Stimulated activated naive CD8-positive, alpha-beta T cell treated with anti-CD3 and anti-CD28 coated beads, Interleukin-15, amount 100 ng/mL, for 72 hours (primary cell): ENCODE results near the gene THAP11.
"Not testable (repeated sequence)": the region's sequence is repeated elsewhere in the genome, so short reads cannot be mapped to it uniquely, and the experiment has no call there.

Experiments
- ATAC-seq: fragments of 150-1000 bp; cut with Tn5 transposase; 2 replicates; pipeline ENCODE4 v1.10.0; 2021; ENCODE audit warnings: mild to moderate bottlenecking, moderate library complexity
- DNase-seq, 2 donors: peaks; one replicate each; pipeline ENCODE4 v3.0.0; 2021 to 2022
- H3K27ac Mint-ChIP-seq, 2 donors: one replicate each; pipeline ENCODE4 v1.8.0; 2022; ENCODE audit warnings: mild to moderate bottlenecking in 2 of 2, mixed read lengths in 2 of 2, moderate library complexity in 2 of 2
- H3K27me3 Mint-ChIP-seq: one replicate; pipeline ENCODE4 v1.8.0; 2022; ENCODE audit warnings: mixed read lengths
- H3K4me1 Mint-ChIP-seq: one replicate; pipeline ENCODE4 v1.8.0; 2022; ENCODE audit warnings: mild to moderate bottlenecking, mixed read lengths
- H3K4me3 Mint-ChIP-seq, 2 donors: one replicate each; pipeline ENCODE4 v1.8.0; 2022; ENCODE audit warnings: mild to moderate bottlenecking in 2 of 2, mixed read lengths in 2 of 2, moderate library complexity in 1 of 2
- H3K9me3 Mint-ChIP-seq, 2 donors: one replicate each; pipeline ENCODE4 v1.8.0; 2022; ENCODE audit warnings: mixed read lengths in 2 of 2

Gene THAP11

DNA sequence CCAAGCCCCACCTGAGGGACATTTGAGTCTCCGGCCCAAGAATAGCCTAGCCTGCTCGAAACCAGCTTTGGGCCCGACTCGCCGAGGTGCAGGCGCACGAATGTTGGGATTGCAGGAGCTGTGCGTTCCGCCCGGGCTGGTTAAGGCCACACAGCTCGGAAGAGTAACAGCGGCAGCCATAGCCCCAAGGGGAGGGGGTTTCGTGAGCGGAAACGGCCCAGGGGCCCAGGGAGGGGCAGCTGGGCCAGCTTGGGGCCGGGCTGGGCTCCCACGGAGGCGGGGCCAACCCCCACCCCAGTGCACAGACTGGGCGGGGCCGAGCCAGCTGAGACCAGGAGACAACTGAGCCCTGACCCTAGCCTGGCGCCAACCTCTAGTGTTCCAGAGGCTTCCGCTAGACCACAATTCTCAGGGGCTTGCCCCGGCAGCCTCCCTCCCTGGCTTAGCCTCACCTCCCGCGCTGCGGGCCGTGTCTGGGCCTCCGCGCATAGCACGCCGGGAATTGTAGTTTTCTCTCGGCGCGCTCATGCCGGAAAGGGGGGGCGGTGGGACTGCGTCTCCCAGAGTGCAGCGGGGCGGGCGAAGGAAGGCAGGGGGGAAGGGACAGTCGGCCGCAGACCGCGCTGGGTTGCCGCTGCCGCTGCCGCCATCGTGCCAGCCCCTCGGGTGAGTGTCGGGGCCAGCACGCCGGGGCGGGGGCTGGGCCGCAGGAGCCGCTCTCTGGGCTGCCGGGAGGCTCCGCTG lies 4.4 kb downstream of the THAP11 start, which contains the start of gene NUTF2:
Gene NUTF2, plus strand, starts transcription at position 614 of the 744 bp plus-strand sequence. CDS start 18,198 bp downstream, outside the sequence.
- Mint-ChIP-seq H3K9me3 (no peaks in the 10 kb centered on the region), H3K27me3 (no peaks in the 10 kb centered on the region), H3K27ac (peak within 1 kb of the TSS; percentile 93 to 97), H3K4me3 (peak within 1 kb of the TSS; percentile 90 to 94), H3K4me1 (peaks cover 59% of the 10 kb centered on the region)
- peak; percentile 80 for ATAC-seq
- DNase-seq = peak; percentile 97 to 98

DNA sequence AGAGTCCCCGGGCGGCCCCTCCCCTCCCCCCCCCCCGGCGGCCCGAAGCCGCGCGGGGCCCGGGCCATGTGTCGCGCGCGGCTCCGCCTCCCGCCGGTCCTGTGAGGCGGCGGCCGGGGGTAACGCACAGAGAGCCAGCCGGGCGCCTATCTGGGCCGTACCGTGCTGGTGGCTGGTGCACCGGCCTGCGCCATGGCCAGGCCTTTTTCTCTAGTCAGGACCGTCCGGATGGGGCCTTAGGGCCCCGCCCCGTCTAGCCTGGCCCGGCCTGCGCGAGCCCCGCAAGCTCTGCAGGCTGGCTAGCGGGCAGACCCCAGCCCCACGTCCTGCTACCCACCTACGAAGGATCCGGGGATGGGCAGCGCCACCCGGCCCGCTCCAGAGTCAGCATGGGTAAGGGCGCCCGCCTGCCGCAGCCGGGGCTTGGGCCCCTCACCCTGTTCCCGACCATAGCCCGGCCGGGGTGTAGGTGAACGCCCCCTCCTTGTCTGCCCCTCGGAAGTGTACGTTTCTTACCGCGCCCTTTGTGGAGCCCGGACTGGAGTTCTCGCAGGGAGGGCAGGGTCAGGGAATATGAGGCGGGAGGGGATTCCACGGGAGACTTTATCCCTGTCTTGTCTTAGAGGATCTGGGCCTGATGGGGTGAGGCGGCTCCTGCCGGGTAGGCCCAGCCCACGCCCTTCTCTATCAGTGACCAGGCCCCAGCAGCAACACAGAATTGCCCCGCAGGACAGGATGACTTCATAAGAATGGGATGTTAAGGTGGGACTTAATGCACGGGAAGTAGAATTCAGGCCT lies 5.1 kb downstream of the THAP11 start, which contains the start of gene CENPT:
Gene CENPT, minus strand, starts transcription at position 630 of the 798 bp plus-strand sequence. CDS start 13,834 bp downstream, outside the sequence.
- ATAC-seq (peak; percentile 63), DNase-seq (no peak)
- Mint-ChIP-seq H3K4me3 (peak within 1 kb of the TSS; percentile 90 to 94), H3K9me3 (no peaks in the 10 kb centered on the region), H3K27me3 (no peaks in the 10 kb centered on the region), H3K4me1 (peaks cover 56% of the 10 kb centered on the region), H3K27ac (peak within 1 kb of the TSS; percentile 84 to 95)

GRCh38 chr16:67848118-67848517 lies 6.0 kb downstream of the THAP11 start:
- peaks cover 53% of the 10 kb centered on the region for H3K4me1 Mint-ChIP-seq
- H3K27ac Mint-ChIP-seq = peak overlapping the region in 1 of 2 donors; percentile 78
- H3K4me3 Mint-ChIP-seq = peak overlapping the region; percentile 90 to 92
- no peaks in the 10 kb centered on the region for H3K9me3 Mint-ChIP-seq
- ATAC-seq (no peak), DNase-seq (no peak)
- H3K27me3 Mint-ChIP-seq = no peaks in the 10 kb centered on the region

DNA sequence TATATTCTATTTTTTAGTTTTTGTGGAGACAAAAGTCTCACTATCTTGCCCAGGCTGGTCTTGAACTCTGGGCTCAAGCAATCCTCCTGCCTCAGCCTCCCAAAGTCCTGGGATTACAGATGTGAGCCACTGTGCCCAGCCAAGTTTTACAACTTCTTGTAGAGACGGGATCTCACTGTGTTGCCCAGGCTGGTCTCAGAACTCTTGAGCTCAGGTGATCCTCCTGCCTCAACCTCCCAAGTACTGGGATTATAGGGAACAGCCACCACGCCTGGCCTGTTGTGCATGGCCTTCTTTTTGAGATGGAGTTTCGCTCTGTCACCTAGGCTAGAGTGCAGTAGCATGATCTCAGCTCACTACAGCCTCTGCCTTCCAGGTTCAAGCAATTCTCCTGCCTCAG lies 11.6 kb downstream of the THAP11 start:
- Mint-ChIP-seq H3K27me3 (no peaks in the 10 kb centered on the region), H3K9me3 (no peaks in the 10 kb centered on the region), H3K27ac (peak overlapping the region; percentile 8 to 86), H3K4me3 (no peak overlapping the region), H3K4me1 (peaks cover 49% of the 10 kb centered on the region)
- DNase-seq (no peak), ATAC-seq (no peak)

- H3K27ac Mint-ChIP-seq = no peak overlapping the region
- H3K27me3 Mint-ChIP-seq = no peaks in the 10 kb centered on the region
- H3K4me3 Mint-ChIP-seq = no peak overlapping the region
Observed at GRCh38 chr16:67855789-67856188, 13.7 kb downstream of the THAP11 start.

GRCh38 chr16:67856927-67857546 lies 14.9 kb downstream of the THAP11 start:
- Mint-ChIP-seq H3K9me3 (no peaks in the 10 kb centered on the region), H3K4me3 (no peak overlapping the region), H3K4me1 (peaks cover 39% of the 10 kb centered on the region), H3K27me3 (no peaks in the 10 kb centered on the region), H3K27ac (peak overlapping the region; percentile 59 to 88)
- ATAC-seq (no peak), DNase-seq (no peak)

More at GRCh38 chr16:67855789-67856188, 13.7 kb downstream of the THAP11 start:
- ATAC-seq (no peak), DNase-seq (no peak)
- Mint-ChIP-seq H3K9me3 (no peaks in the 10 kb centered on the region), H3K4me1 (peaks cover 39% of the 10 kb centered on the region)

- H3K27ac Mint-ChIP-seq = peak overlapping the region in 1 of 2 donors; percentile 59
- no peaks in the 10 kb centered on the region for H3K9me3 Mint-ChIP-seq
- ATAC-seq (peak; percentile 64), DNase-seq (no peak)
- no peak overlapping the region for H3K4me3 Mint-ChIP-seq
- H3K4me1 Mint-ChIP-seq = peaks cover 39% of the 10 kb centered on the region
- H3K27me3 Mint-ChIP-seq = no peaks in the 10 kb centered on the region
Observed at GRCh38 chr16:67857547-67858233, 15.6 kb downstream of the THAP11 start.

- Mint-ChIP-seq H3K27me3 (no peaks in the 10 kb centered on the region), H3K4me1 (peaks cover 39% of the 10 kb centered on the region), H3K4me3 (no peak overlapping the region), H3K27ac (no peak overlapping the region), H3K9me3 (no peaks in the 10 kb centered on the region)
- ATAC-seq = no peak
- no peak for DNase-seq
Observed at GRCh38 chr16:67858500-67858899, 16.4 kb downstream of the THAP11 start.

GRCh38 chr16:67860589-67861398 lies 18.7 kb downstream of the THAP11 start:
- H3K27me3 Mint-ChIP-seq = no peaks in the 10 kb centered on the region
- no peak for ATAC-seq

GRCh38 chr16:67861877-67862276 lies 19.8 kb downstream of the THAP11 start:
- no peak for ATAC-seq
- DNase-seq = no peak
- H3K27ac Mint-ChIP-seq = peak overlapping the region; percentile 28 to 36
- H3K9me3 Mint-ChIP-seq = no peaks in the 10 kb centered on the region
- H3K4me1 Mint-ChIP-seq = peaks cover 24% of the 10 kb centered on the region
- H3K4me3 Mint-ChIP-seq = no peak overlapping the region
- H3K27me3 Mint-ChIP-seq = no peaks in the 10 kb centered on the region

More at GRCh38 chr16:67860589-67861398, 18.7 kb downstream of the THAP11 start:
- Mint-ChIP-seq H3K4me1 (peaks cover 28% of the 10 kb centered on the region), H3K4me3 (no peak overlapping the region), H3K9me3 (no peaks in the 10 kb centered on the region), H3K27ac (no peak overlapping the region)
- DNase-seq = no peak

DNA sequence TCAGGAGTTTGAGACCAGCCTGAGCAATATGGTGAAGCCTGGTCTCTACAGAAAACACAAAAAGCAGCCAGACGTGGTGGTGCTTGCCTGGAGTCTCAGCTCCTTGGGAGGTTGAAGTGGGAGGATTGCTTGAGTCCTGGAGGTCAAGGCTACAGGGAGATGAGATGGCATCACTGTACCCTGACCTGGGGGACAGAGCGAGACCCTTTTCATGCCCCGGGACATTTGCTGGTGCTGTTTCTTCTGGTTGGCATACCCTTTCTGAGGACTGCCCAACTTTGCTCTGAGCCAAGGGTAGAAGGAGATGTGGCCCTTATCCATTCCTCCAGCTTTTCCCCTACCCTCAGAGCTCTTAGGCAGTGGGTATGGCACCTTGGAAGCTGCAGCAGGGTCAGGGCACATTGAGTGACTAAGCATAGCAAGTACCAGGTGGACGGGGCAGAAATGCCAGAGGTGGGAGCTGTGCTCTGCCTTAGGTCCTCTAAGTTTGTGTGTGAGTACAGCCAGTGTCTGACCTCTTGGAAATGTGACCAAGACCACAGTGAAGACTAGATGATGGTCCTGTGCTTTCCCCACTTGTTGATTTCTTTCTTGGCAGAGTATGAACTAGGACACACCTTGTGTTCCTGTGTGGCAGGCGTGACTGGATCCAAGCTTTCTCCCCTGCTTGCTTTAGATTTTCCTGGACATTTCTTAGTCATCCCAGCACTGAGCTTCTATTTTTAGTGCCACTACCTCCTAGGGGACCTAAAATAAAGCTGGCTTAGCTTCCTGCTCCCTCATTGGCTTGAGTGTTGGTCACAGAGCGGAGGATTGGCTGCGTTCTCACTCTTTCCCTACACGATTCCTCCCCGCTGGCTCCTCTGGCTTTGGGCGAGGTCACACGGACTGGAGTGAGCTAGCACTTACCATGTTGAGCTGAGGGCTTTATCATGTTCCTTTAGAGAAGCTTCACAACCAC lies 20.8 kb downstream of the THAP11 start:
- Mint-ChIP-seq H3K4me3 (no peak overlapping the region), H3K9me3 (no peaks in the 10 kb centered on the region), H3K27ac (peak overlapping the region in 1 of 2 donors; percentile 84), H3K4me1 (peaks cover 14% of the 10 kb centered on the region), H3K27me3 (no peaks in the 10 kb centered on the region)
- DNase-seq (no peak), ATAC-seq (no peak)

- not testable (repeated sequence) for H3K27ac Mint-ChIP-seq, H3K4me1 Mint-ChIP-seq
Observed at GRCh38 chr16:67864044-67864443, 21.9 kb downstream of the THAP11 start.

DNA sequence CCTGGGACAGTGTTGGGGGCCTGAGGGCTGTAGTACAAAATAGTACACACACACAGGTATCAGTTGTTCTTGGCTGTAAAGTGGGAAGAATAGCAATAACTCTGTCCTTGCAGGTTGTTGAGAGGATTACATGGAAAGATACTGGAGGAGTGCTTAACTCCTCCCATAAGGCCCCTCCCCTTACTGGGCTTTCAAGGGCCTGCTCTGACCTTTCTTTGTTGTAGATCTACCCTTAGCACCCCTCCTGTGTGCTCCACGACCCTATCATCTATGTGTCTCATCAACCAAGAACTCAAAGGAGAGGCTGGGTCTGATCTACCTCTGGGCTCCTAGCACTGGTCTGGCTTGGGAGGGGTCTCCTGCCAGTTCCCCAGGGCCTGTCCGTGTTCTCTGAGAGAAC lies 22.5 kb downstream of the THAP11 start:
- no peak for ATAC-seq
- no peak for DNase-seq
- Mint-ChIP-seq H3K27me3 (no peaks in the 10 kb centered on the region), H3K27ac (peak overlapping the region in 1 of 2 donors; percentile 78), H3K9me3 (no peaks in the 10 kb centered on the region), H3K4me1 (peaks cover 5% of the 10 kb centered on the region), H3K4me3 (no peak overlapping the region)

More at GRCh38 chr16:67864044-67864443, 21.9 kb downstream of the THAP11 start:
- H3K4me3 Mint-ChIP-seq, ATAC-seq, DNase-seq, H3K27me3 Mint-ChIP-seq, H3K9me3 Mint-ChIP-seq: not testable (repeated sequence)
